LNCaP clone FGC (cell line): ENCODE results near the gene ZNF436.
"Not testable (repeated sequence)": the region's sequence is repeated elsewhere in the genome, so short reads cannot be mapped to it uniquely, and the experiment has no call there.

Source experiments
- DNase-seq: peaks from one replicate; pipeline ENCODE4 v3.0.0-alpha.2; 2011; ENCODE audit warnings: low read depth
- H3K4me3 ChIP-seq: 2 replicates; pipeline ENCODE4 v1.5.1; 2011; ENCODE audit warnings: mild to moderate bottlenecking, low read depth, low read length, control low read depth
- CTCF ChIP-seq: IDR thresholded peaks from 2 replicates; pipeline ENCODE4 v1.5.1; 2012; ENCODE audit warnings: mild to moderate bottlenecking; ENCODE audit not compliant: control insufficient read depth, insufficient read depth; ENCODE audit errors: extremely low read depth

Gene ZNF436

DNA sequence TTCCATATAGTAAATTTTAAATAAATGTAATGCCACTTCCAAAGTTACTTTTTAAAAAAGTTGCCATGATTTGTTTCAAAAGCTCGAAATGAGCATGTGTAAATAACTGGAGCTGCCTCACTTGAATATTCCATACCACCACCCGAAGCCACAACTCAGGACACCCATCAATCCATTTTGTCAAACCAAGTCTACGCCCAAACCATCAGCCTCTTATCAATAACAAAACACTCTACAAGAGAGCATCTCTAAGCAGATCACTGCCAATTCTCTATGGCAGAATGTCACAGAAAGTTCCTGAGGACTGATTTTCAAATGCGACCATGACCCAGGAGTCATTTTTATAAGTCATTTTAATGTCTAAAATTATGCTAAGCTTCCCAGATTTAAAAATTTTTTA is 30.0 kb downstream of the ZNF436 start:
- DNase-seq = no peak
- TF ChIP-seq CTCF = no peak
- H3K4me3 ChIP-seq = no peak overlapping the region

DNA sequence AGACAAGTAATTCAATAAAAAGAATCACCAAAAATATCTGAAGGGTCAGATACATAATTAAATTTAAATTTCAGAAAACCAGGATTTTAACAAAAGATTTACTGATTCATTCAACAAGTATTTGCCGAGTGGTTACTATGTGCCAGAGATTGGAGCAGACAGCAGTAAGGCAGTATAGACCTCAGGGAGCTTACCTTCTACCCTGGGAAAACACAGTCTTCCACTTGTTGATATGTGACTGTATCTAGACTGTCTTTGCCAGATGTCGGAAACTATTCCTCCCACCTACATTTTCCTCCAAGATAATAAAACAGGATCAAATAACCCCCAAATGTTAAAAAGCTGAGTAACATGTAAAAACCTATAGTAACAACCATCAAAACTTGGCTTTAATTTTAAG is 31.8 kb downstream of the ZNF436 start:
- H3K4me3 ChIP-seq = no peak overlapping the region
- TF ChIP-seq CTCF = no peak
- DNase-seq = no peak

- no peak overlapping the region for H3K4me3 ChIP-seq
- DNase-seq = no peak
- TF ChIP-seq CTCF = no peak
These were observed 37.9 kb downstream of the ZNF436 start for GRCh38 chr1:23331713-23332112.

- H3K4me3 ChIP-seq = no peak overlapping the region
- no peak for DNase-seq
- TF ChIP-seq CTCF = no peak
These were observed 38.8 kb downstream of the ZNF436 start for GRCh38 chr1:23330846-23331245.

DNA sequence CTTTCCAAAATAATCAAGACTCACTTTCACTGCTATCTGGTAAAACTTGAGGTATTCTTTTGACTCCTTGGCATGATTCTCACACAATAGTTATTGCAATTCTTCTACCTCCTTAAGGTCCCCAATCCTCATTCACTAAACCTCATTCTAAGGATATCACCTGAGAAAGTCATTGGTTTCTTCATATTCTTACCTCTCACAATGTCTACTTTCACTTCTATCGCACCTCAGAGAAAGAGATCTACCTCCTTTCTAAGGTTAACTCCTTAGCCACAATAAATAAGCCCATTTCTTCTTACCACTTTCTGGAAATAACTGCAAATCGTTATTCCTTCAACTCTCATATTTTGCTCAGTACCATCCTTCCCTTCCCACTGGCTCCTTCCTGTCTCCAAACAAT is 44.2 kb downstream of the ZNF436 start:
- no peak overlapping the region for H3K4me3 ChIP-seq
- TF ChIP-seq CTCF = no peak
- DNase-seq = no peak

DNA sequence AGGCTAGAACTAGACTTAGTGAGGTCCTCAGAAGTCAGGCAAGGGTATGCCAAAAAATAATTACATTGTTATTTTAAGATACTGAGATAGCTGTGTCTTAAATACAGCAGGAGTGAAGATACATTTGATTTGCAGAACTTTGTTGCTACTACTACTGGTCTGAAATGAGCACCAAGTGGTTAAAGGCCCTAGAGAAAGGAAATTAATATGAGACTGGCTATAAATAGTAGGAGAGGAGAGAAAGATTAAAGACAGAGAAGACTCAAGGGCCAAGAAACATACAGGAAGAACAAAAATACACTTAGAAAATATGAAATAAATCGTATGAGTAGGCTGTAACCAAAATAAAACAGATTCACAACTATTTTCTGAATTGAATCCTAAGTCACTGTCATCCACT is 46.9 kb downstream of the ZNF436 start:
- DNase-seq = no peak
- H3K4me3 ChIP-seq = no peak overlapping the region
- no peak for TF ChIP-seq CTCF

GRCh38 chr1:23310280-23310679 is 59.4 kb downstream of the ZNF436 start:
- DNase-seq, H3K4me3 ChIP-seq: not testable (repeated sequence)
